Liver (tissue), 9 donors: ENCODE measurements around the gene PLEKHO2. TPM values are rescaled to one million over a fixed set of nuclear protein-coding genes. Genes with fewer than 3 reads are reported as not detected.

Source experiments
- DNase-seq: peaks from one replicate; pipeline ENCODE4 v3.0.0-alpha.2; 2017; ENCODE audit warnings: low spot score
- H3K27ac ChIP-seq, 2 donors: one replicate each; pipeline ENCODE4 v1.7.0; 2013; ENCODE audit warnings: inconsistent platforms in 2 of 2, low read length in 2 of 2, control low read depth in 1 of 2, low read depth in 1 of 2, mild to moderate bottlenecking in 1 of 2
- H3K27me3 ChIP-seq, 4 donors: one replicate each; pipeline versions ENCODE4 v1.6.1 to v1.7.0; 2013; ENCODE audit warnings: low read length in 3 of 4, inconsistent platforms in 1 of 4, mild to moderate bottlenecking in 1 of 4, moderate library complexity in 1 of 4; ENCODE audit not compliant: control insufficient read depth in 4 of 4, insufficient read depth in 4 of 4
- H3K36me3 ChIP-seq, 4 donors: one replicate each; pipeline versions ENCODE4 v1.6.1 to v1.7.0; 2013; ENCODE audit warnings: low read length in 3 of 4, mild to moderate bottlenecking in 3 of 4, low read depth in 1 of 4, moderate library complexity in 1 of 4; ENCODE audit not compliant: control insufficient read depth in 4 of 4, insufficient read depth in 3 of 4
- H3K4me1 ChIP-seq, 4 donors: one replicate each; pipeline versions ENCODE4 v1.6.1 to v1.7.0; 2013; ENCODE audit warnings: low read length in 3 of 4, mild to moderate bottlenecking in 3 of 4, moderate library complexity in 1 of 4; ENCODE audit not compliant: control insufficient read depth in 4 of 4, insufficient read depth in 4 of 4
- H3K4me3 ChIP-seq, 3 donors: one replicate each; pipeline versions ENCODE4 v1.6.1 to v1.7.0; 2013; ENCODE audit warnings: low read length in 3 of 3, control low read depth in 1 of 3, low read depth in 1 of 3, mild to moderate bottlenecking in 1 of 3
- H3K9ac ChIP-seq, 2 donors: one replicate each; pipeline ENCODE4 v1.7.0; 2013; ENCODE audit warnings: low read length in 2 of 2, mild to moderate bottlenecking in 2 of 2, moderate library complexity in 2 of 2, control low read depth in 1 of 2, low read depth in 1 of 2
- H3K9me3 ChIP-seq, 4 donors: one replicate each; pipeline versions ENCODE4 v1.6.1 to v1.7.0; 2013; ENCODE audit warnings: low read length in 3 of 4; ENCODE audit not compliant: control insufficient read depth in 4 of 4
- EGR1 ChIP-seq, 2 donors: IDR thresholded peaks; 2 replicates each; pipeline ENCODE4 v1.6.1; 2016 to 2018; ENCODE audit warnings: antibody characterized with exemption in 2 of 2, low read depth in 2 of 2
- HNF4A ChIP-seq, 2 donors: conservative IDR thresholded peaks; 2 replicates each; pipeline ENCODE4 v1.6.1; 2016; ENCODE audit warnings: antibody characterized with exemption in 2 of 2, mild to moderate bottlenecking in 2 of 2
- NR2F2 ChIP-seq: IDR thresholded peaks from 2 replicates; pipeline ENCODE4 v1.6.1; 2016; ENCODE audit warnings: antibody characterized with exemption
- RAD21 ChIP-seq, 2 donors: IDR thresholded peaks; 2 replicates each; pipeline ENCODE4 v1.6.1; 2016; ENCODE audit warnings: antibody characterized with exemption in 2 of 2, mild to moderate bottlenecking in 2 of 2
- SP1 ChIP-seq: IDR thresholded peaks from 2 replicates; pipeline ENCODE4 v1.6.1; 2018; ENCODE audit warnings: antibody characterized with exemption, mild to moderate bottlenecking
- WGBS: extraction: QIAGEN DNeasy Blood & Tissue Kit; methylation state at CpG from one replicate; pipeline ENCODE4 v1.1.7; 2013; 5-methylcytosine and 5-hydroxymethylcytosine counted together
- polyA plus RNA-seq, 2 donors: library from polyadenylated mRNA; stranded (reverse) in 1 of 2; unstranded in 1 of 2; fragments of 200-250 nt in 1 of 2; fragments of >200 nt in 1 of 2; fragmentation: Nextera tagmentation in 1 of 2; extraction: Ambion mirVana in 1 of 2; gene quantifications; one replicate each; pipeline versions ENCODE4 v1.2.1 to v1.2.3, GENCODE V29; 2013 to 2015
- total RNA-seq, 2 donors: library from RNA; depleted of rRNA; stranded (reverse); fragments of >200 nt; gene quantifications; one replicate each; pipeline ENCODE4 v1.2.3, GENCODE V29; 2014
- donor health status: healthy.
- donor health status: healthy.
- donor health status: healthy.
- donor health status: healthy.
- donor health status: healthy.

The PLEKHO2 gene
- total and polyA plus RNA-seq, 4 donors = 2.0 to 11.3 (median 8.5) TPM

- Histone ChIP-seq H3K9me3 (no peaks in the 10 kb centered on the region), H3K27ac (no peak overlapping the region), H3K36me3 (no peaks in the 10 kb centered on the region), H3K9ac (no peak overlapping the region), H3K4me3 (no peak overlapping the region), H3K27me3 (no peaks in the 10 kb centered on the region), H3K4me1 (peaks cover 0 to under 1% (median under 1%) of the 10 kb centered on the region in 4 donors)
- TF ChIP-seq HNF4A (conservative IDR thresholded peaks at IDR 0.05) (no peak), NR2F2 (no peak), RAD21 (IDR thresholded peaks at IDR 0.05) (no peak), EGR1 (IDR thresholded peaks at IDR 0.05; ENCODE audit: low read depth in 2 of 2) (no peak), SP1 (no peak)
- whole genome bisulfite sequencing = 94% methylated on average over 9 of the region's 9 CpGs
- no peak for DNase-seq
These were observed 75.5 kb downstream of the PLEKHO2 start for GRCh38 chr15:64917211-64917610.

Other genes starting within 250 kb of the PLEKHO2 start
- gene RBPMS2, start 66.3 kb upstream of the PLEKHO2 start, total RNA-seq = under 1 TPM; 0.42 to 0.50 TPM
- 1 to 10 TPM; 4.3 to 7.9 TPM for gene RBPMS2, start 66.3 kb upstream of the PLEKHO2 start, polyA plus RNA-seq
- gene PIF1, start 16.3 kb upstream of the PLEKHO2 start, total RNA-seq = 1 to 10 TPM in 1 of 2 donors, under 1 TPM in 1; 0.42 to 7.3 TPM
- under 1 TPM; 0.61 to 0.67 TPM for gene PIF1, start 16.3 kb upstream of the PLEKHO2 start, polyA plus RNA-seq
- 1 to 10 TPM in 1 of 2 donors, under 1 TPM in 1; 0.65 to 1.0 TPM for gene ANKDD1A, start 70.0 kb downstream of the PLEKHO2 start, total RNA-seq
- under 1 TPM; 0.32 to 0.53 TPM for gene ANKDD1A, start 70.0 kb downstream of the PLEKHO2 start, polyA plus RNA-seq
- gene SPG21, start 148.0 kb downstream of the PLEKHO2 start, total RNA-seq = 10 to 100 TPM; 27.4 to 43.2 TPM
- 10 to 100 TPM; 39.2 to 50.7 TPM for gene SPG21, start 148.0 kb downstream of the PLEKHO2 start, polyA plus RNA-seq
- 10 to 100 TPM in 1 of 2 donors, 1 to 10 TPM in 1; 6.8 to 14.7 TPM for gene MTFMT, start 187.7 kb downstream of the PLEKHO2 start, total RNA-seq
- gene MTFMT, start 187.7 kb downstream of the PLEKHO2 start, polyA plus RNA-seq = 1 to 10 TPM; 8.1 to 8.7 TPM
- gene SLC51B, start 203.5 kb downstream of the PLEKHO2 start, total RNA-seq = 1 to 10 TPM in 1 of 2 donors, under 1 TPM in 1; 0.25 to 2.1 TPM
- gene SLC51B, start 203.5 kb downstream of the PLEKHO2 start, polyA plus RNA-seq = 1 to 10 TPM in 1 of 2 donors, under 1 TPM in 1; 0.33 to 1.9 TPM
- under 1 TPM; 0.70 to 0.92 TPM for gene RASL12, start 226.1 kb downstream of the PLEKHO2 start, total RNA-seq
- gene RASL12, start 226.1 kb downstream of the PLEKHO2 start, polyA plus RNA-seq = under 1 TPM; 0.50 to 0.57 TPM
- not detected for gene KBTBD13, start 234.8 kb downstream of the PLEKHO2 start, total RNA-seq
- not detected for gene KBTBD13, start 234.8 kb downstream of the PLEKHO2 start, polyA plus RNA-seq